Stomach smooth muscle (tissue), 2 donors: Measurements from ENCODE around the gene KCNJ9.
"Not testable (repeated sequence)": the region's sequence is repeated elsewhere in the genome, so short reads cannot be mapped to it uniquely, and the experiment has no call there.

Experiments used
- H3K27ac ChIP-seq: one replicate; pipeline ENCODE4 v1.7.0; 2013; ENCODE audit warnings: mild to moderate bottlenecking, low read length, inconsistent platforms
- H3K27me3 ChIP-seq, 2 donors: one replicate each; pipeline ENCODE4 v1.7.0; 2013; ENCODE audit warnings: low read length in 2 of 2; ENCODE audit not compliant: insufficient read depth in 2 of 2, control insufficient read depth in 1 of 2
- H3K36me3 ChIP-seq, 2 donors: one replicate each; pipeline ENCODE4 v1.7.0; 2013; ENCODE audit warnings: low read length in 2 of 2; ENCODE audit not compliant: control insufficient read depth in 2 of 2, insufficient read depth in 2 of 2
- H3K4me1 ChIP-seq: one replicate; pipeline ENCODE4 v1.7.0; 2013; ENCODE audit warnings: low read length; ENCODE audit not compliant: control insufficient read depth, insufficient read depth
- H3K4me3 ChIP-seq, 2 donors: one replicate each; pipeline ENCODE4 v1.7.0; 2013; ENCODE audit warnings: low read length in 2 of 2
- H3K9ac ChIP-seq, 2 donors: one replicate each; pipeline ENCODE4 v1.7.0; 2013; ENCODE audit warnings: low read length in 2 of 2, mild to moderate bottlenecking in 1 of 2
- H3K9me3 ChIP-seq, 2 donors: one replicate each; pipeline ENCODE4 v1.7.0; 2013; ENCODE audit warnings: low read length in 2 of 2; ENCODE audit not compliant: control insufficient read depth in 2 of 2
- donor health status: healthy.
- donor health status: Pancreatic carcinoma.

KCNJ9 gene

GRCh38 chr1:160081261-160081936 is at the start of gene KCNJ9:
TSS of gene KCNJ9 (plus strand) at chr1:160081538. CDS start at chr1:160084031, 2,493 bp downstream.
- H3K27ac ChIP-seq = no peak within 1 kb of the TSS
- H3K4me1 ChIP-seq = peaks cover 18% of the 10 kb centered on the region
- peaks cover 46 to 48% of the 10 kb centered on the region in 2 donors for H3K27me3 ChIP-seq
- H3K9ac ChIP-seq = no peak within 1 kb of the TSS
- H3K4me3 ChIP-seq = no peak within 1 kb of the TSS
- H3K9me3 ChIP-seq = no peaks in the 10 kb centered on the region
- H3K36me3 ChIP-seq = no peaks in the 10 kb centered on the region

- peak overlapping the region; percentile 80 to 81 for H3K9ac ChIP-seq
- H3K9me3 ChIP-seq = no peaks in the 10 kb centered on the region
- peak overlapping the region; percentile 37 for H3K27ac ChIP-seq
- no peaks in the 10 kb centered on the region for H3K36me3 ChIP-seq
- peak overlapping the region; percentile 90 to 94 for H3K4me3 ChIP-seq
- peaks cover 11% of the 10 kb centered on the region for H3K4me1 ChIP-seq
- no peaks in the 10 kb centered on the region for H3K27me3 ChIP-seq
These were observed 49.0 kb upstream of the KCNJ9 start for GRCh38 chr1:160032165-160032820.

- Histone ChIP-seq H3K9ac (no peak overlapping the region), H3K27me3 (peaks cover 0 to 2% of the 10 kb centered on the region in 2 donors)
These were observed 40.9 kb upstream of the KCNJ9 start for GRCh38 chr1:160040476-160040875.

GRCh38 chr1:160043543-160043942 is 37.8 kb upstream of the KCNJ9 start:
- no peak overlapping the region for H3K4me3 ChIP-seq
- H3K4me1 ChIP-seq = peaks cover 14% of the 10 kb centered on the region
- H3K27ac ChIP-seq = no peak overlapping the region

More at GRCh38 chr1:160040476-160040875, 40.9 kb upstream of the KCNJ9 start:
- Histone ChIP-seq H3K9me3 (no peaks in the 10 kb centered on the region), H3K4me1 (no peaks in the 10 kb centered on the region), H3K36me3 (no peaks in the 10 kb centered on the region), H3K27ac (no peak overlapping the region), H3K4me3 (no peak overlapping the region)

GRCh38 chr1:160045653-160046052 is 35.7 kb upstream of the KCNJ9 start:
- Histone ChIP-seq H3K27ac (no peak overlapping the region), H3K4me1 (peaks cover 14% of the 10 kb centered on the region)

More at GRCh38 chr1:160043543-160043942, 37.8 kb upstream of the KCNJ9 start:
- no peak overlapping the region for H3K9ac ChIP-seq
- peaks cover 0 to 2% of the 10 kb centered on the region in 2 donors for H3K27me3 ChIP-seq
- H3K9me3 ChIP-seq = no peaks in the 10 kb centered on the region
- H3K36me3 ChIP-seq = no peaks in the 10 kb centered on the region

GRCh38 chr1:160046494-160047110 is 34.7 kb upstream of the KCNJ9 start:
- H3K9me3 ChIP-seq = no peaks in the 10 kb centered on the region
- peak overlapping the region; percentile 10 to 60 for H3K4me3 ChIP-seq
- peaks cover 0 to 2% of the 10 kb centered on the region in 2 donors for H3K27me3 ChIP-seq
- H3K9ac ChIP-seq = peak overlapping the region; percentile 6 to 38
- peaks cover 14% of the 10 kb centered on the region for H3K4me1 ChIP-seq
- no peak overlapping the region for H3K27ac ChIP-seq
- H3K36me3 ChIP-seq = no peaks in the 10 kb centered on the region

More at GRCh38 chr1:160045653-160046052, 35.7 kb upstream of the KCNJ9 start:
- H3K27me3 ChIP-seq = peaks cover 0 to 2% of the 10 kb centered on the region in 2 donors
- H3K9ac ChIP-seq = no peak overlapping the region
- no peaks in the 10 kb centered on the region for H3K36me3 ChIP-seq
- H3K4me3 ChIP-seq = no peak overlapping the region
- no peaks in the 10 kb centered on the region for H3K9me3 ChIP-seq

GRCh38 chr1:160047111-160047991 is 34.0 kb upstream of the KCNJ9 start:
- Histone ChIP-seq H3K9me3 (no peaks in the 10 kb centered on the region), H3K27ac (no peak overlapping the region), H3K9ac (peak overlapping the region; percentile 6 to 38), H3K36me3 (no peaks in the 10 kb centered on the region), H3K4me1 (peaks cover 14% of the 10 kb centered on the region), H3K27me3 (peaks cover 0 to 2% of the 10 kb centered on the region in 2 donors), H3K4me3 (peak overlapping the region; percentile 10 to 60)

GRCh38 chr1:160048335-160048734 is 33.0 kb upstream of the KCNJ9 start:
- Histone ChIP-seq H3K27me3 (peaks cover 2 to 5% of the 10 kb centered on the region in 2 donors), H3K9me3 (no peaks in the 10 kb centered on the region), H3K4me1 (peaks cover 14% of the 10 kb centered on the region), H3K36me3 (no peaks in the 10 kb centered on the region), H3K9ac (no peak overlapping the region), H3K4me3 (no peak overlapping the region), H3K27ac (no peak overlapping the region)

GRCh38 chr1:160049101-160049500 is 32.2 kb upstream of the KCNJ9 start:
- Histone ChIP-seq H3K4me1 (peaks cover 14% of the 10 kb centered on the region), H3K27ac (no peak overlapping the region), H3K9me3 (no peaks in the 10 kb centered on the region), H3K27me3 (peaks cover 4 to 5% of the 10 kb centered on the region in 2 donors), H3K9ac (no peak overlapping the region), H3K36me3 (no peaks in the 10 kb centered on the region), H3K4me3 (no peak overlapping the region)

GRCh38 chr1:160050182-160050581 is 31.2 kb upstream of the KCNJ9 start:
- not testable (repeated sequence) for H3K9ac ChIP-seq, H3K36me3 ChIP-seq, H3K9me3 ChIP-seq, H3K4me3 ChIP-seq, H3K27me3 ChIP-seq, H3K27ac ChIP-seq
- peaks cover 14% of the 10 kb centered on the region for H3K4me1 ChIP-seq
